ENCODE results near the gene KRTAP4-7. TPM values are rescaled to one million over a fixed set of nuclear protein-coding genes. Genes with fewer than 3 reads are reported as not detected.
"Not testable (repeated sequence)": the region's sequence is repeated elsewhere in the genome, so short reads cannot be mapped to it uniquely, and the experiment has no call there.

Gene KRTAP4-7
- total RNA-seq, 1 donor = not detected

GRCh38 chr17:41107941-41108450, 24.0 kb downstream of the KRTAP4-7 start:
- DNase-seq (ENCODE audit: low read depth in 2 of 3, low spot score in 2 of 3) = no peak

- not testable (repeated sequence) for DNase-seq (ENCODE audit: low read depth in 2 of 3, low spot score in 2 of 3)
These were observed 24.9 kb downstream of the KRTAP4-7 start for GRCh38 chr17:41108728-41109386.

GRCh38 chr17:41111151-41111885, 27.4 kb downstream of the KRTAP4-7 start:
- DNase-seq (ENCODE audit: low read depth in 2 of 3, low spot score in 2 of 3) = no peak

GRCh38 chr17:41116297-41116696, 32.3 kb downstream of the KRTAP4-7 start:
- peak in 1 of 3 donors; percentile 28 for DNase-seq (ENCODE audit: low read depth in 2 of 3, low spot score in 2 of 3)

GRCh38 chr17:41117846-41118386, 34.0 kb downstream of the KRTAP4-7 start, which contains the start of gene KRTAP4-11:
Gene KRTAP4-11, minus strand, starts transcription at chr17:41118373. Its CDS starts 58 bp downstream, at chr17:41118315.
- DNase-seq (ENCODE audit: low read depth in 2 of 3, low spot score in 2 of 3) = not testable (repeated sequence)

- no peak for DNase-seq (ENCODE audit: low read depth in 2 of 3, low spot score in 2 of 3)
These were observed 34.8 kb downstream of the KRTAP4-7 start for GRCh38 chr17:41118721-41119120.

GRCh38 chr17:41119696-41120690, 36.0 kb downstream of the KRTAP4-7 start:
- DNase-seq (ENCODE audit: low read depth in 2 of 3, low spot score in 2 of 3) = peak in 2 of 3 donors; percentile 27 to 75

- no peak for DNase-seq (ENCODE audit: low read depth in 2 of 3, low spot score in 2 of 3)
These were observed 37.8 kb downstream of the KRTAP4-7 start for GRCh38 chr17:41121742-41122141.

- not testable (repeated sequence) for DNase-seq (ENCODE audit: low read depth in 2 of 3, low spot score in 2 of 3)
These were observed 39.5 kb downstream of the KRTAP4-7 start for GRCh38 chr17:41123292-41123990.

- DNase-seq (ENCODE audit: low read depth in 2 of 3, low spot score in 2 of 3) = not testable (repeated sequence)
These were observed 40.0 kb downstream of the KRTAP4-7 start, which contains the start of gene KRTAP4-12 for GRCh38 chr17:41123991-41124371. Gene KRTAP4-12, minus strand, starts transcription at chr17:41124182. Its CDS starts 60 bp downstream, at chr17:41124122.

- DNase-seq (ENCODE audit: low read depth in 2 of 3, low spot score in 2 of 3) = no peak
These were observed 41.1 kb downstream of the KRTAP4-7 start for GRCh38 chr17:41125064-41125463.

- DNase-seq (ENCODE audit: low read depth in 2 of 3, low spot score in 2 of 3) = no peak
These were observed 42.5 kb downstream of the KRTAP4-7 start for GRCh38 chr17:41126412-41126811.

GRCh38 chr17:41127371-41127770, 43.4 kb downstream of the KRTAP4-7 start:
- DNase-seq (ENCODE audit: low read depth in 2 of 3, low spot score in 2 of 3) = no peak

- no peak for DNase-seq (ENCODE audit: low read depth in 2 of 3, low spot score in 2 of 3)
These were observed 48.0 kb downstream of the KRTAP4-7 start for GRCh38 chr17:41131979-41132378.

- DNase-seq (ENCODE audit: low read depth in 2 of 3, low spot score in 2 of 3) = no peak
These were observed 50.2 kb downstream of the KRTAP4-7 start for GRCh38 chr17:41133880-41134735.

All from hematopoietic multipotent progenitor cell (in vitro differentiated cells).